Stimulated activated CD4-positive, alpha-beta T cell treated with anti-CD3 and anti-CD28 coated beads, TNF-alpha, amount 100 ng/mL, for 4 hours (primary cell): ENCODE results near the gene STXBP2.

ENCODE experiments used
- DNase-seq, 3 experiments: peaks; one replicate each; pipeline ENCODE4 v3.0.0-alpha.2; 2020; ENCODE audit warnings: low read depth in 3 of 3

Gene STXBP2

DNA sequence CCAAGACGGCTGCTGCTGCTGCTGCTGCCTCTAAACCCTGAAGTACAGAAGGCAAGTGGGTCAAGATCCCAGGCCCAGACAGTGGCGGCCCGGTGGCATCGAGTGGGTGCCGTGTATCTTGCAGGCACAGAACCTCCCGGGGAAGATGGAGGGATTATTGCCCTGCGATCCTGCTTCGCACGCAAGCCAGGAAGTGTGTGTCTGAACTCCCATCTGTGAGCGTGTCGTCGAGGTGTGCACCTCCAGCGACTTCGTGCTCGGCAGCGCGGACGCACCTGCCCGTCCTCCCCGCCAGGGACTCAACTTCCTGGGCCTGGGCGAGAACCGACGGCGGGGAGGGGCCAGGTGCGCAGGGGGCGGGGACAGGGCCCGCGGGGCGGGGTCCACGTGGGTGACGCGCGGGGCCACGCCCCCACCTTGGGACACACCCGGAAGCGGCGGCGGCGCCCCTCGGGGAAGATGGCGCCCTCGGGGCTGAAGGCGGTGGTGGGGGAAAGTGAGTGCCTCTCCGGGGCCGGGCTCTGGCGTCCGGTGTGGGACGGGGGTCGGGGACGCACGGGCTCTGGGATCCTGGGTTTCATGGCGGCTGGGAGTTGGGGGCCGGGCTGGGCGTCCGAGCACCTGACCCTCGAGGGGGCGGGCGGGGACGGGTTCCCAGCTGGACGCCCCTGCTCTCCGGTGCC is at the start of gene STXBP2:
Gene STXBP2, plus strand, starts transcription at position 420 of the 683 bp plus-strand sequence. Its CDS starts 40 bp downstream, at position 460.
- DNase-seq, result peak; percentile 89 to 92 (median 89)

DNA sequence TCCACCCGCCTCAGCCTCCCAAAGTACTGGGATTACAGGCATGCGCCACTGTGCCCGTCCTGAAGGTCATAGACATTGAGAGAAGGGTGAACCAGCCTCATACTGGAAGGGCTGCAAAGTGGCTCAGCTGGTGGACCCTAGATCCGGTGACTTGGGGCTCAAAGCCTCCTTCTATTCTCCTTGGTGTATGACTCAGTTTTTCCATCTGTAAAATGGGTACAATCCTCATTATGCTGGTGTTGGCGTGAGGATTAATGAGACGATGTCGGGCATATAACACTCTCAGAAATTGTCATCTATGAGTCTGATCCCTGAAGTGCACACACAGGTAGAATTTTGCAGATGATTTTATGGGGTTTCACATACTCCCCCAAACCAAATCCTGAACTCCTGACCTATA is 47.1 kb upstream of the STXBP2 start:
- no peak for DNase-seq

DNA sequence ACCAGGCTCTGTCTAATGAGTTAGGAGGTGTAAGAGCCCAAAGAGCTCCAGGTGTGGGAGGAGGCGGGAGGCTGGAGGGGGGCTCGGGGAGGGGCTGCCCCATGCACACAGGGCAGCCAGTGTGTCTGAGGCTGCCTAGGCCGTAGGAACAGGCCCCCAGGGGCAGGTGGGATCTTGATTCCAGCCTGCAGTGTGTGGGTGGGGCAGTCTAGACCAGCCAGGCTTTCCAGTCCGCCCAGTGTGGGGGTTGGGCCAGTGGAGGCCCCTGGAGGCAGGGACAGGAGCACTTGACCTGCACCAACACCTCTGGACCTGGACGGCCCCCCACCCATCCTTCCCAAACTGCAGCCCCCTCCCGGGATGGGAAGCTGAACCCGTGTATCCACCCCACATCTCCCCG is 46.7 kb upstream of the STXBP2 start:
- DNase-seq, result no peak

GRCh38 chr19:7595466-7596133 is 41.3 kb upstream of the STXBP2 start, which contains the start of gene CAMSAP3:
Gene CAMSAP3 (plus strand): TSS chr19:7595863. CDS start chr19:7596003, 140 bp downstream.
- DNase-seq, result peak in 1 of 3 experiments; percentile 12

- no peak for DNase-seq
Measured at GRCh38 chr19:7596211-7596937, 40.5 kb upstream of the STXBP2 start.

GRCh38 chr19:7597689-7598088 is 39.2 kb upstream of the STXBP2 start:
- DNase-seq, result no peak

DNA sequence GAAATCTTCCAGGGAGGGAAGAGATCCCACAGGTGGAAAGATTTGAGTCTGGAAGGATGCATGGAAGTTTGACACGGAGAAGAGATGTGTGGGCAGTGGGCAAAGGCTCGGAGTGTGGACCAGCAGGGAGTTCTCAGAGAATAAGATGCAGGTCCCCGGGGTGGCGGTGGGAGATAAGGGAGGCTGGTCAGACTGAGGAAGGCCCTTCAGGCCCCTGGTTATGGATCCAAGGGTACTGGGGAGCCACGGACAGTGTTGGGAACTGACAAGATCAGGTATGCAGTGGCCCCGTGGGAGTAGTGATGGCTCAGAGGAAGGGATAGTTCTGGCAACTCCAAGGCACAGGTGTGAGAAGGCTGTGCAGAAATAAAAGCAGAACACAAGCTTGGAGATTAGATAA is 38.7 kb upstream of the STXBP2 start:
- DNase-seq, result no peak

DNA sequence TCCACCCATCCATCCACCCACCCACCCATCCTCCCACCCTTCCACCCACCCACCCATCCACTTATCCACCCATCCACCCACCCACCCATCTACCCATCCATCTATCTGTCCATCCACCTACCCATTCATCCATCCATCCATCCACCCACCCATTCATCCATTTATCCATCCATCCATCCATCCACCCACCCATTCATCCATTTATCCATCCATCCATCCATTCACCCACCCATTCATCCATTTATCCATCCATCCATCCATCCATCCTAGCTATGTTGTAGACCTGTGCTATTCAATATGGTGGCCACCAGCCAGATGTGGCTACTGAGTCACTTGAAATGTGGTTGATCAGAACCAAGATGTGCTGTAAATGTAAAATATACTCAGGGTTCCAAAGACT is 36.2 kb upstream of the STXBP2 start:
- no peak for DNase-seq

GRCh38 chr19:7602240-7602934 is 34.5 kb upstream of the STXBP2 start:
- no peak for DNase-seq

DNA sequence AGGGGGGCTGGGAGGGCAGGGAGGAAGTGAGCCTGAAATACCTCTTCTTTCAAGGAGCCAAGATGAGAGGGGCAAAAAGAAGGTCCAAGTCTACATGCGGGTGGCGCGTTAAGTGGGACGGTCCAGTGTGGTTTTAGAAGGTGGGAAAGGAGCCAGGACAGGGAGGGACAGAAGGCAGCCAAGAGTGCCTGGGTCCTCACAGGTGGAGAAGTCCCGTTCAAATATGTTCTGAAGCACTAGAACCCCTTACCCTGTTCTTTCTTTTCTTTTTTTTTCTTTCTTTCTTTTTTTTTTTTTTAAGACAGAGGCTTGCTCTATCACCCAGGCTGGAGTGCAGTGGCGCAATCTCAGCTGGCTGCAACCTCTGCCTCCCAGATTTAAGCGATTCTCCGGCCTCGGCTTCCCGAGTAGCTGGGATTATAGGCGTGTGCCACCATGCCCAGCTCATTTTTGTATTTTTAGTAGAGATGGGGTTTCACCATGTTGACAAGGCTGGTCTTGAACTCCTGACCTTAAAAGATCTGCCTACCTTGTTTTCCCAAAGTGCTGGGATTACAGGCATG is 33.9 kb upstream of the STXBP2 start:
- no peak for DNase-seq

DNA sequence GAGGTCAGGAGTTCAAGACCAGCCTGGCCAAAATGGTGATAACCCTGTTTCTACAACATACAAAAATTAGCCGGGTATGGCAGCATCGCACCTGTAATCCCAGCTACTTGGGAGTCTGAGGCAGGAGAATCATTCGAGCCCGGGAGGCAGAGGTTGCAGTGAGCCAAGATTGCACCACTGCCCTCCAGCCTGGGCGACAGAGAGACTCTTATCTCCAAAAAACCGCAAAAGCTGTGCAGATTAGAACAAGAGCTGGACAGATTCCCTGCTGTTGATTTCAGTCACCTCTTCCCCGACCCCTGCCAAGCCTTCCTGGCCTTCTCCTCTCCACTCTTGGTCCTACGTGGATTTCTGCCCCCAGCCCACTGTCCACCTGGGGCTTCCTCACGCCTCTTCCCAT is 33.0 kb upstream of the STXBP2 start:
- DNase-seq, result no peak

GRCh38 chr19:7605490-7606222 is 31.3 kb upstream of the STXBP2 start:
- no peak for DNase-seq

DNA sequence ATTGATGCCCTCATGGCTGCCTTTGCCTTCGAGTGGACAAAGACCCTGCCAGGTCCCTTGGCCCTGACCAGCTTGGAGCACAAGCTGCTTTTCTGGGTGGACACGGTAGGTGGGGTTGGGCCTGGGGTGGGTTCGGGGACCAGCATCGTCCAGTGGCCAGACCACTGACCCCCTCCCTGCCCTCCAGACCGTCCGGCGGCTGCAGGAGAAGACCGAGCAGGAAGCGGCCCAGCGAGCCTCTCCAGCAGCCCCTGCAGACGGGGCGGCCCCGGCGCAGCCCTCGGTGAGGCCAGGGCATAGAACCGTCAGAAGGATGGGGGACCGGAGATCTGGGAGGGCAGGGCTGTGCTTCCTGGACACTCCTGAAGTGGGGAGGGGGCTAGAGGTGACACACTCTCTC is 30.6 kb upstream of the STXBP2 start:
- DNase-seq, result no peak

- no peak for DNase-seq
Measured at GRCh38 chr19:7607212-7607873, 29.6 kb upstream of the STXBP2 start.

GRCh38 chr19:7607874-7608560 is 28.9 kb upstream of the STXBP2 start:
- DNase-seq, result no peak

DNA sequence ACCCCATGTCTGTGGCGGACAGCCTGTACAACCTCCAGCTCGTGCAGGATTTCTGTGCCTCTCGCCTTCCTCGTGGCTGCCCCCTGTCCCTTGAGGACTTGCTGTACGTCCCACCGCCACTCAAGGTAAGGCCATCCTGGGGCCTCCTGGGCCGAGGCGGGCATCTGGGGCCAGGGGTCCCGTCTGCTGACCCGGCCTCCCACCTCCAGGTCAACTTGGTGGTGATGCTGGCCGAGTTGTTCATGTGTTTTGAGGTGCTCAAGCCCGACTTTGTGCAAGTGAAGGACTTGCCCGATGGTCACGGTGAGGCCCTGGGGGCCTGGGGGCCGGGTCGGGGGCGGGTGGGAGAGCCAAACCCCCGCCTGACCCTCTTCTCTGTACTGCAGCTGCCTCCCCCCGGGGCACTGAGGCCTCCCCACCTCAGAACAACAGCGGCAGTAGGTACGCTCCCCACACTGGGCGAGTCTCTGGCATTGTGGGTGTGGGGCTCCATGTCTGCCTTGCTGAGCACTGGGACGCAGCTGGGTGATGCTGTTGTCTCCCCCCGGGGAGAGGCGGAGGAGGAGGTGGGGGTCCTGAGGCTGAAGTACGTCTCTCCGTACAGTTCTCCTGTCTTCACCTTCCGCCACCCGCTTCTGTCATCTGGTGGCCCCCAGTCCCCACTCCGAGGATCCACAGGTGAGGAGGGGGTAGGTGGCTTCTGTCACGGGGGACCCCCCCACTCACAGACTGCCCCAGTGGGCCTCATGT is 26.2 kb upstream of the STXBP2 start:
- no peak for DNase-seq

GRCh38 chr19:7611541-7612279 is 25.2 kb upstream of the STXBP2 start:
- no peak for DNase-seq
